Myometrial cell (primary cell): Measurements from ENCODE around the gene CAND2. TPM values are rescaled to one million over a fixed set of nuclear protein-coding genes. Genes with fewer than 3 reads are reported as not detected.

Experiments used
- total RNA-seq: library from RNA; depleted of rRNA; stranded (reverse); fragments of >200 nt; gene quantifications from 2 replicates; pipeline ENCODE4 v1.2.3, GENCODE V29; 2015

Gene CAND2
- total RNA-seq = 6.9 and 8.9 TPM in 2 replicates

GRCh38 chr3:12796171-12797123, at the start of gene CAND2:
Gene CAND2 (plus strand): TSS chr3:12796680. CDS start chr3:12796721, 41 bp downstream.

GRCh38 chr3:12759097-12759679, 37.3 kb upstream of the CAND2 start, which contains the start of gene TMEM40:
Gene TMEM40 (minus strand): TSS chr3:12759259. CDS start chr3:12749832, 9,427 bp downstream.

GRCh38 chr3:12841149-12841969, 44.9 kb downstream of the CAND2 start, which contains the start of gene RPL32:
Gene RPL32 (minus strand): TSS chr3:12841565. CDS start chr3:12840237, 1,328 bp downstream.

Other genes starting within 250 kb of the CAND2 start
- gene MKRN2, start 239.6 kb upstream of the CAND2 start, total RNA-seq = 40.1 and 41.8 TPM in 2 replicates
- 66.6 and 75.0 TPM in 2 replicates for gene RAF1, start 132.6 kb upstream of the CAND2 start, total RNA-seq
- gene TMEM40, start 37.4 kb upstream of the CAND2 start, total RNA-seq = not detected in 2 replicates
- 645 and 959 TPM in 2 replicates for gene RPL32, start 44.9 kb downstream of the CAND2 start, total RNA-seq